Psoas muscle (tissue), 8 donors: ENCODE measurements around the gene CNTNAP2. TPM values are rescaled to one million over a fixed set of nuclear protein-coding genes. Genes with fewer than 3 reads are reported as not detected.

Experiments
- ATAC-seq, 4 donors: fragments of 200-7000 bp; cut with Tn5 transposase; one replicate each; pipeline ENCODE4 v1.9.1; 2020; ENCODE audit warnings: moderate library complexity in 3 of 4, mild to moderate bottlenecking in 2 of 4
- DNase-seq, 2 donors: peaks; one replicate each; pipeline ENCODE4 v3.0.0-alpha.2; 2020
- H3K27ac ChIP-seq: fragments of 200-600 bp; one replicate; pipeline ENCODE4 v1.8.0; 2022
- H3K27me3 ChIP-seq, 3 donors: fragments of 200-600 bp in 1 of 3; one replicate each; pipeline versions ENCODE4 v1.6.1 to v1.8.0; 2013 to 2022; ENCODE audit warnings: low read length in 2 of 3, mild to moderate bottlenecking in 2 of 3, moderate library complexity in 1 of 3; ENCODE audit not compliant: insufficient read depth in 3 of 3
- H3K36me3 ChIP-seq, 2 donors: fragments of 200-600 bp in 1 of 2; one replicate each; pipeline versions ENCODE4 v1.6.1 to v1.8.0; 2013 to 2022; ENCODE audit warnings: low read depth in 1 of 2, mild to moderate bottlenecking in 1 of 2, moderate library complexity in 1 of 2; ENCODE audit not compliant: insufficient read depth in 1 of 2
- H3K4me1 ChIP-seq: fragments of 200-600 bp; one replicate; pipeline ENCODE4 v1.8.0; 2022
- H3K4me3 ChIP-seq: fragments of 200-600 bp; one replicate; pipeline ENCODE4 v1.8.0; 2022; ENCODE audit warnings: mild to moderate bottlenecking
- H3K9me3 ChIP-seq: fragments of 200-600 bp; one replicate; pipeline ENCODE4 v1.8.0; 2022
- WGBS, 3 donors: extraction: QIAGEN DNeasy Blood & Tissue Kit; methylation state at CpG; one replicate each; pipeline versions ENCODE4 v1.1.6 to v1.1.7; 2013; 5-methylcytosine and 5-hydroxymethylcytosine counted together
- intact Hi-C, 2 donors: fragments of 100-400 bp; cut with DNase I; formaldehyde crosslinking; loops; one replicate each; pipeline versions ENCODE4 v1.11.0 to v1.14.2; 2022
- polyA plus RNA-seq, 3 donors: library from polyadenylated mRNA; stranded (reverse); fragments of 200-250 nt; gene quantifications; one replicate each; pipeline ENCODE4 v1.2.3, GENCODE V29; 2013
- total RNA-seq, 4 donors: library from RNA; stranded (reverse); fragmentation: NEBNext Ultra II Directional in 2 of 4; extraction: Animal tissue kit (Norgen Biotek cat#: 25700) in 2 of 4; gene quantifications; one replicate each; pipeline versions ENCODE4 v1.2.1 to v1.2.4, GENCODE V29; 2021 to 2023
- TF ChIP-seq, protein P1 (sequence below): fragments of 200-600 bp; IDR thresholded peaks from one replicate; pipeline ENCODE4 v1.8.0; 2022; ENCODE audit warnings: antibody characterized with exemption
- donor health status: healthy with polysubstance abuse.
- donor health status: DM: no; HTN: no; CAD: no; lungs with moderate emphysema.
- donor health status: Bipolar disorder and iron deficiency.
- donor health status: healthy.
- donor health status: DM: yes; HTN: yes; CAD: no.
- donor health status: DM: no; HTN: no; CAD: no.
- donor health status: DM: no; HTN: no; CAD: no.
- donor health status: DM: yes; HTN: yes; CAD: no.

The CNTNAP2 gene
- total and polyA plus RNA-seq, 7 donors, result 0.01 to 0.13 TPM; not detected in 5

DNA sequence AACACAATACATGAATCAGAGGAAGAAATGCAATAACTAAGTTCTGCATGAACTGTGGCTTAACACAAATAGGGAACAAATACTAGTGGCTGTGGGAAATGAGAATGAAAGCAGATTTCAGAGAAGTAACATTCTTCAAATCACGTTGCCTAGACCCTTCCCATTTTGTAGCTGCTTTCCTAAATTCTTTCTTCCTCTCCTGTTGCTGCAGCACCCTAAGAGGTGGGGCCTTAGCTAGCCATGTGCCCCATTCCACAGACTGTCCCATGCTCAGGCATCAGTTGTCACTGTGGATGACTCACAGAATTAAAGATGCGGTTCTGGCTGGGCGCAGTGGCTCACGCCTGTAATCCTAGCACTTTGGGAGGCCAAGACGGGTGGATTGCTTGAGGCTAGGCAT is 1769.3 kb downstream of the CNTNAP2 start:
- TF ChIP-seq, protein P1, sequence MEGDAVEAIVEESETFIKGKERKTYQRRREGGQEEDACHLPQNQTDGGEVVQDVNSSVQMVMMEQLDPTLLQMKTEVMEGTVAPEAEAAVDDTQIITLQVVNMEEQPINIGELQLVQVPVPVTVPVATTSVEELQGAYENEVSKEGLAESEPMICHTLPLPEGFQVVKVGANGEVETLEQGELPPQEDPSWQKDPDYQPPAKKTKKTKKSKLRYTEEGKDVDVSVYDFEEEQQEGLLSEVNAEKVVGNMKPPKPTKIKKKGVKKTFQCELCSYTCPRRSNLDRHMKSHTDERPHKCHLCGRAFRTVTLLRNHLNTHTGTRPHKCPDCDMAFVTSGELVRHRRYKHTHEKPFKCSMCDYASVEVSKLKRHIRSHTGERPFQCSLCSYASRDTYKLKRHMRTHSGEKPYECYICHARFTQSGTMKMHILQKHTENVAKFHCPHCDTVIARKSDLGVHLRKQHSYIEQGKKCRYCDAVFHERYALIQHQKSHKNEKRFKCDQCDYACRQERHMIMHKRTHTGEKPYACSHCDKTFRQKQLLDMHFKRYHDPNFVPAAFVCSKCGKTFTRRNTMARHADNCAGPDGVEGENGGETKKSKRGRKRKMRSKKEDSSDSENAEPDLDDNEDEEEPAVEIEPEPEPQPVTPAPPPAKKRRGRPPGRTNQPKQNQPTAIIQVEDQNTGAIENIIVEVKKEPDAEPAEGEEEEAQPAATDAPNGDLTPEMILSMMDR, result no peak
- H3K4me3 ChIP-seq, result no peak overlapping the region
- H3K27ac ChIP-seq, result no peak overlapping the region
- DNase-seq, result no peak
- intact Hi-C loops, result no loop called here
- no peaks in the 10 kb centered on the region for H3K4me1 ChIP-seq
- no peak for ATAC-seq
- H3K9me3 ChIP-seq, result no peaks in the 10 kb centered on the region
- 72 to 80% (median 75%) methylated on average over 5 of the region's 5 CpGs for WGBS, 3 donors
- no peaks in the 10 kb centered on the region for H3K27me3 ChIP-seq
- H3K36me3 ChIP-seq, result no peaks in the 10 kb centered on the region

DNA sequence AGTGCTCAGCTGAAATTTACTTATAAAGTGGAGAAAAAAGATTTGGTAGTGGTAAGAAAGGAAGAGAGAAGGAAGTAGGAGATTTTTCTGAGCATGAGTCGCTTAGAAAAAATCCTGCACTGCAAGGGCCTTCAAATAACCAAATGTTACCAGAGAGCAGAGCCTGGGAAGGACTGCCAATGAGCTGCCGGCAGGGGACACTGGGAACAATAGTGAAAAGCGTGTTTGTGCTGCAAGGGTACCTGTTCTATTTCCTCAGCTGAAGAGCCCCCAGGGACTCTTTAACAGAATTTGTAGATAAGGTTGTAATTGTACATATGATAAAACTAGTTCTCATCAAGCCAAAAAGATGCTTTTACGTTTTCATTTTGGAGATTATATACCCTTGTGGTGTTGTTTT is 1777.7 kb downstream of the CNTNAP2 start:
- 44 to 47% (median 46%) methylated on average over 4 of the region's 4 CpGs for WGBS, 3 donors
- intact Hi-C loops, result no loop called here

DNA sequence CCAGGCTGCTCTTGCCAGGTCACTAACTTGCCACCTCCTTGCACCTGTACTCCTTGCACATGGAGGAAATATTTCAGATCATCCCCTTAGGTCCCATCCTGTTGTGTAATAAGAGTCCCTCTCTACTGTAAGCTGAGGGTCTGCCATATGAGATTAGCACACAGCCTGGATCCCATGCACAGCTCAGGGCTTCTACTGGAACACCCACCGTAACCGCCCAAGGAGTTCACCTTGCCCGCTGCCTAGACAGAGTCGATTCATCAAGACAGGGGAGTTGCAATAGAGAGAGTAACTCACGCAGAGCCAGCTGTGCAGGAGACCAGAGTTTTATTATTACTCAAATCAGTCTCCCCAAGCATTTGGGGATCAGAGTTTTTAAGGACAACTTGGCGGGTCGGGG is 1779.5 kb downstream of the CNTNAP2 start:
- WGBS, 3 donors, result 90 to 92% (median 91%) methylated on average over 7 of the region's 7 CpGs
- DNase-seq (no peak), ATAC-seq (no peak)
- Histone ChIP-seq H3K4me1 (no peaks in the 10 kb centered on the region), H3K9me3 (no peaks in the 10 kb centered on the region), H3K4me3 (no peak overlapping the region), H3K27me3 (no peaks in the 10 kb centered on the region), H3K36me3 (no peaks in the 10 kb centered on the region), H3K27ac (no peak overlapping the region)
- intact Hi-C loops, result no loop called here
- TF ChIP-seq, protein P1, result no peak

More for the DNA sequence above, 1777.7 kb downstream of the CNTNAP2 start:
- ATAC-seq (no peak), DNase-seq (no peak)
- Histone ChIP-seq H3K27me3 (no peaks in the 10 kb centered on the region), H3K4me3 (no peak overlapping the region), H3K36me3 (no peaks in the 10 kb centered on the region), H3K27ac (no peak overlapping the region), H3K4me1 (no peaks in the 10 kb centered on the region), H3K9me3 (no peaks in the 10 kb centered on the region)
- TF ChIP-seq, protein P1, result no peak

DNA sequence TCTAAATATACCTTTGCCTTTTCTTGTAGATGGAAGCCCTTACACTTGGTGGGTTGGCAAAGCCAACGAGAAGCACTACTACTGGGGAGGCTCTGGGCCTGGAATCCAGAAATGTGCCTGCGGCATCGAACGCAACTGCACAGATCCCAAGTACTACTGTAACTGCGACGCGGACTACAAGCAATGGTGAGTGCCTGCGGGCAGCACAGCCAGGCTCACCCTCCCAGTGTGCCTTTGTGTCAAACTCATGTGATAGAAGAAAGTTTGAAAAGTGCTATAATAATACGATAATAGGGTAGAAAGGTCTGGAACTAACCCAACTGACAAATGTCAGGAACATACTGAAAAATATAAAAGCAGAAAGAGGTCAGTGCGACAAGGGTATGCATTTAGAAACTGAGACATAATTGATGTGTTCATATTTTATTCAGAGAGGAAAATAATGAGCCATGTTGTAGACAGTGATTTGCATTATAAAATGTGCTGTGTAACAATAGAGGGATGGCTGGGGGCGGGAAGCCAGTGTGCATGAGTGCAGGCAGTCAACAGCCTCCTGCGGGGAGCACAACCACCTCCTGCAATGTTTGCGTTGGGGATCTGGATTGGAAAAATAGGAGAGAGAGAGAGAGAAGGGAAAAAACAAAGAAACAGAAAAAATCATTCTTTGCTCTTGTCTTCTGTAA is 1787.1 kb downstream of the CNTNAP2 start:
- TF ChIP-seq, protein P1, result no peak
- WGBS, 3 donors, result 90 to 92% (median 92%) methylated on average over 13 of the region's 13 CpGs
- no peak for ATAC-seq

DNA sequence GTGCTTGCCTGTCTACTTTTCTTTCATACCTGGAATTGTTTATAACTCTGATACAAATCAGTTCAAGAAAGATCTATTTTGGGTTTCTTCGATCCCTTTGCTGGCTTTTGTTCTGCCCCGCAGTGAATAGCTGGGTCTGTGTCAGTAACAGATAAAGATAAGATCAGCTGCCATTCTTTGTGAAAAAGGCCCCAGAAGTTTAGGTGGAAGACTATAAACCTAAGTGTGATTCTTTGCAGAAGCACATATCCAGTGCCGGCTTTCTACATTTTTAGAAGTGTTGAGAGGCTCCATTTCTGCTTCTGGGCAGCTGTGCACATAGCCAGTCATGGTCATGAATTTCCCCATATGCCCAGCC is 1787.6 kb downstream of the CNTNAP2 start:
- 55 to 69% (median 66%) methylated on average over 3 of the region's 3 CpGs for WGBS, 3 donors

More for the DNA sequence above, 1787.1 kb downstream of the CNTNAP2 start:
- Histone ChIP-seq H3K9me3 (no peaks in the 10 kb centered on the region), H3K4me3 (no peak overlapping the region), H3K27ac (no peak overlapping the region), H3K27me3 (no peaks in the 10 kb centered on the region), H3K36me3 (no peaks in the 10 kb centered on the region), H3K4me1 (no peaks in the 10 kb centered on the region)
- intact Hi-C loops, result no loop called here
- DNase-seq, result no peak

More for the DNA sequence above, 1787.6 kb downstream of the CNTNAP2 start:
- intact Hi-C loops, result no loop called here
- TF ChIP-seq, protein P1, result no peak
- Histone ChIP-seq H3K27me3 (no peaks in the 10 kb centered on the region), H3K9me3 (no peaks in the 10 kb centered on the region), H3K4me3 (no peak overlapping the region), H3K36me3 (no peaks in the 10 kb centered on the region), H3K4me1 (no peaks in the 10 kb centered on the region), H3K27ac (no peak overlapping the region)
- ATAC-seq (no peak), DNase-seq (no peak)
